ENCODE measurements around the gene AFAP1.

Gene AFAP1

DNA sequence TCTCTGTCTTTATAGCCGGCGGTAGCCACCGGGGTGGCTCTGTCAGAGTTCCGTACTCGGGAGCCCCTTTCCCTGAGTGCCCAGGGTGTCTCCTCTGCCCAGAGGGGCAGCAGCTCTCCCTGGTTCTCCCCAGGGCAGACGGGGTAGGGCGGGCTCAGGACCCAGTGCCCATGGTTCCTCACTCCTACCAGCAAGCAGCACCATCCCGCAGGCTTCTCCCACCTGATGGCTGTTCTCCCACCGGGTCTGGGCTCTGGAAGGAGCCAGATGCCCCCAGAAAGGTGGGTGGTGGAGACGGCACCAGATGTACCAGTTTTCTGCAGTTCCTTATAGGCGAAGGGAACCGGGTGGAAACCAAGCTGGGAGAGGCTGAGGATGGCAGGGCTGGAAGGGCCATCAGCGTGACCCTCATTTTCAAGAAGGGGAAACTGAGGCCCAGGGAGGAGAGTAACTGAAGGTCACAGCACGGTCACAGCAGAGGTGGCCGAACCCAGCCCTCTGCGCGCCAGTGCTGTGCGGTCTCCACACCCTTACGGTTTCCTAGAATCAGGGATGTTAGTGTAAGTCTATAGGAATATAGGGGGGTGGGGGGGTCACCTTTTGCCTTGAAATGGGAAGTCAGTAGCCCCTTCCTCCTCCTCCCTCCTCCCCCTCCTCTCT lies 198.7 kb downstream of the AFAP1 start:
- Histone ChIP-seq H3K4me1 (ENCODE audit: control insufficient read depth, insufficient read depth, low read length) (no peaks in the 10 kb centered on the region), H3K9ac (ENCODE audit: low read depth, low read length) (no peak overlapping the region), H3K9me3 (ENCODE audit: control insufficient read depth, insufficient read depth, low read length) (no peaks in the 10 kb centered on the region), H3K27me3 (ENCODE audit: control insufficient read depth, insufficient read depth, low read length) (no peaks in the 10 kb centered on the region), H3K4me3 (ENCODE audit: low read depth, low read length) (no peak overlapping the region), H3K36me3 (ENCODE audit: control insufficient read depth, insufficient read depth, low read length) (peaks cover 2% of the 10 kb centered on the region)

- no peaks in the 10 kb centered on the region for H3K27me3 ChIP-seq (ENCODE audit: control insufficient read depth, insufficient read depth, low read length)
Observed at GRCh38 chr4:7739918-7740865, 199.5 kb downstream of the AFAP1 start.

DNA sequence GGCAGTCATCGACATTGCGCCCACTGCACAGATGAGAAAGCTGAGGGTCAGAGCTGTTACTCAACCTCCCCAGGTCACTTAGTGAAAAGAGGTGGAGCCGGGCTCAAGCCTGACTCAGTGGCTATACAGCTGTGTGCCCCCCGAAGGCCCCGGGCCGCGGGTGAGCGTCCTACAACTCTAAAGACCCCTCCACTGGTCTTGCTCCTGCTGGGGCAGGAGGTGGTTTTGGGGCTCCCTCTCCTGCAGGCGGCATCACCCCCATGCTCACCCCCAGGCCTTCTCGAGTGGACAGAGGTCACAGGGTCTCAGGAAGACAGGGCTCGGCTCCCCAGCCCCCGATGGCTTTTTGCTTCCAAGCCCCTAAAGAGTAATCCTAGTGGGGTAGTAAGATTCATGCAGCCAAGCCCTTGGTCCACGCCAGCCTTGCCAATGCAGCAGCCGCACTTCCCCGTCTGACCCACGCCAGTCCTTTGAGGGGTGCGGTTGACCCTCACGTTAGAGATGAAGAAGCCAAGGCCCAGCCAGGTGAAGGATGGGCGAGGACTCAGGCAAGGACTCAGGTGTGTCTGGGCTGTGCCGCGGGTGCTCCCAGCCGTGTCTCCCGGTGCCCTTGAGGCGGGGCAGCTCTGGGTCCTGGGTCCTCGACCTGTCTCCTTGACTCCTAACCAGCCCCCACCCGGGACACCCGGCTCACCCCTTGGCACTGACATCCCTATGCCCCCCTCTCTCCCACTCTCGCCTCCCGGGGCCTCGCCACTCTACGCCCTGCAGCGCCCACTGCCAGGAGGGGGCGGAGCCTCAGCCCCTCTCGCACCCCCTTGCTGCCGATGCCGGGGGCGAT lies 200.4 kb downstream of the AFAP1 start:
- Histone ChIP-seq H3K27me3 (ENCODE audit: control insufficient read depth, insufficient read depth, low read length) (no peaks in the 10 kb centered on the region), H3K9me3 (ENCODE audit: control insufficient read depth, insufficient read depth, low read length) (no peaks in the 10 kb centered on the region), H3K9ac (ENCODE audit: low read depth, low read length) (no peak overlapping the region), H3K36me3 (ENCODE audit: control insufficient read depth, insufficient read depth, low read length) (peaks cover 2% of the 10 kb centered on the region), H3K4me3 (ENCODE audit: low read depth, low read length) (no peak overlapping the region), H3K4me1 (ENCODE audit: control insufficient read depth, insufficient read depth, low read length) (no peaks in the 10 kb centered on the region)

More at GRCh38 chr4:7739918-7740865, 199.5 kb downstream of the AFAP1 start:
- Histone ChIP-seq H3K9me3 (ENCODE audit: control insufficient read depth, insufficient read depth, low read length) (no peaks in the 10 kb centered on the region), H3K9ac (ENCODE audit: low read depth, low read length) (no peak overlapping the region), H3K36me3 (ENCODE audit: control insufficient read depth, insufficient read depth, low read length) (peaks cover 2% of the 10 kb centered on the region), H3K4me3 (ENCODE audit: low read depth, low read length) (no peak overlapping the region), H3K4me1 (ENCODE audit: control insufficient read depth, insufficient read depth, low read length) (no peaks in the 10 kb centered on the region)

DNA sequence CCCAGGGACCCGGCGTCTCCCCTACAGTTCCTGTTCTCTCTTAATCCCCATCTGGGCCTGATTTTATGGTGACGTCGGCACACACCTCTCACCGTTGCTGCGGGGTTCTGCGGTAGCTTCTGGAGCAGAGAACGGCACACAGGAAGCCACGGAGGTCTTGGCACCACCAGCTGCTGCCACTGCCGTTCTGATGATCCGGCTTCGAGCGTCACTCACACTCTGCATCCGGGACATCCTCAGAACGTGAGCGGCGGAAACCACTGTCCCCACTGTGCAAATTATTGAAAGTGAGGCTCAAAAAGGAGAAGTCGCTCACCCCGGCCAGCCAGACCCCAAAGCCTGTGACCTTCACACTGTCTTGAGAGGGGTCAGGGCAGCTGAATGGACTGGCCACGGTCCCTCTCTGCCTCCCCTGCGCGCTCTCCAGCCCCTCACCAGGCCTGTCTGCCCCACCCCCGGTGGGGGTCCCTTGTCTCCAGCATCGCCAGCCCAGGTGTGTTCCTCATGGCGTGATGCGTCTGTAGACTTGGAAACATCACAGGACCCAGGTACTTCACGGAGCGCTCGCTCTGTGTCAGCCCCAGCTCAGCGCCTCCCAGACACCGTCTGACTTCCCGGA lies 201.1 kb downstream of the AFAP1 start:
- Histone ChIP-seq H3K36me3 (ENCODE audit: control insufficient read depth, insufficient read depth, low read length) (peaks cover 2% of the 10 kb centered on the region), H3K27me3 (ENCODE audit: control insufficient read depth, insufficient read depth, low read length) (no peaks in the 10 kb centered on the region), H3K4me1 (ENCODE audit: control insufficient read depth, insufficient read depth, low read length) (no peaks in the 10 kb centered on the region), H3K4me3 (ENCODE audit: low read depth, low read length) (no peak overlapping the region), H3K9ac (ENCODE audit: low read depth, low read length) (no peak overlapping the region), H3K9me3 (ENCODE audit: control insufficient read depth, insufficient read depth, low read length) (no peaks in the 10 kb centered on the region)

- peaks cover 2% of the 10 kb centered on the region for H3K36me3 ChIP-seq (ENCODE audit: control insufficient read depth, insufficient read depth, low read length)
- no peaks in the 10 kb centered on the region for H3K4me1 ChIP-seq (ENCODE audit: control insufficient read depth, insufficient read depth, low read length)
- H3K4me3 ChIP-seq (ENCODE audit: low read depth, low read length), result no peak overlapping the region
- no peak overlapping the region for H3K9ac ChIP-seq (ENCODE audit: low read depth, low read length)
- H3K27me3 ChIP-seq (ENCODE audit: control insufficient read depth, insufficient read depth, low read length), result no peaks in the 10 kb centered on the region
- no peaks in the 10 kb centered on the region for H3K9me3 ChIP-seq (ENCODE audit: control insufficient read depth, insufficient read depth, low read length)
Observed at GRCh38 chr4:7737752-7738457, 201.8 kb downstream of the AFAP1 start.

DNA sequence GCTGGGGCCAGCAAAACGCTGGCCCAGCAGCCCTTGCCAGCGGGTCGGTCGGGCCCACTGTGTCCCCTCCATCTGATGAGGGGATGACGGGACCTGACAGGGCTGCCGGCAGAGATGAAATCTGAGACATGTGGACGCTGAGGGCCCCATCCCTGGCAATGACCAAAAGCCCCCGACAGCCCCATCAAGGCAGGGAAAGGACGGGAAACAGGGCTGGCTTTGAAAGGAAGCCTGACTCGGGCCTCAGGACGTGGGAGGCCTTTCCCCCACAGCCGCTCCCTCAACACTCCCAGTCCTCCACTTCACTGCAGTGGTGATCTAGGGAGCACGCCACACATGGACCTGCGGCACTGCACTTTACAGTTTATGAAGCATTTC lies 202.4 kb downstream of the AFAP1 start:
- no peaks in the 10 kb centered on the region for H3K9me3 ChIP-seq (ENCODE audit: control insufficient read depth, insufficient read depth, low read length)
- no peak overlapping the region for H3K4me3 ChIP-seq (ENCODE audit: low read depth, low read length)
- H3K9ac ChIP-seq (ENCODE audit: low read depth, low read length), result no peak overlapping the region
- H3K27me3 ChIP-seq (ENCODE audit: control insufficient read depth, insufficient read depth, low read length), result no peaks in the 10 kb centered on the region
- H3K4me1 ChIP-seq (ENCODE audit: control insufficient read depth, insufficient read depth, low read length), result no peaks in the 10 kb centered on the region
- peaks cover 2% of the 10 kb centered on the region for H3K36me3 ChIP-seq (ENCODE audit: control insufficient read depth, insufficient read depth, low read length)

GRCh38 chr4:7736436-7737267 lies 203.0 kb downstream of the AFAP1 start:
- Histone ChIP-seq H3K27me3 (ENCODE audit: control insufficient read depth, insufficient read depth, low read length) (no peaks in the 10 kb centered on the region), H3K4me3 (ENCODE audit: low read depth, low read length) (no peak overlapping the region), H3K4me1 (ENCODE audit: control insufficient read depth, insufficient read depth, low read length) (no peaks in the 10 kb centered on the region), H3K9me3 (ENCODE audit: control insufficient read depth, insufficient read depth, low read length) (no peaks in the 10 kb centered on the region), H3K36me3 (ENCODE audit: control insufficient read depth, insufficient read depth, low read length) (peaks cover 2% of the 10 kb centered on the region), H3K9ac (ENCODE audit: low read depth, low read length) (no peak overlapping the region)

DNA sequence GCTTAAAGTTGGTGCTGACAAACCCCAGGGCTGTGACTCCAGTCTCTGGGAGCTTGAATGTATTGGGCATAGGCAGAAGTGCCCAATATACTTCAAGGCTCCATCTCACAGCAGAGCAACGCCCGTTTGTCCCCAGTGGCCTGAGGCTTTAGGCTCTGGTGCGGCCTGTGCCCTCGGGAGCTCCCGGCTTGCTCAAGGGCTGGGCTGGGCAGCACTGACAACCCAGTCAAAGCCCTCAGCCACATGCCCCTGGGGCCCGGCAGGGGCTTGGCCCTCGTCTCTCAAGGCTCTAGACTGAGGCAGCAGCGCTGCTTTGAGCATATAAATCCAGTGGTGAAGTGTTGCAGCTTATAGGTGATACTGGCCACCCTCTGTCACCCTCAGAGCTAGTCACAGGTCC lies 203.7 kb downstream of the AFAP1 start:
- H3K9ac ChIP-seq (ENCODE audit: low read depth, low read length), result no peak overlapping the region
- H3K36me3 ChIP-seq (ENCODE audit: control insufficient read depth, insufficient read depth, low read length), result peaks cover 2% of the 10 kb centered on the region
- H3K4me1 ChIP-seq (ENCODE audit: control insufficient read depth, insufficient read depth, low read length), result no peaks in the 10 kb centered on the region
- H3K27me3 ChIP-seq (ENCODE audit: control insufficient read depth, insufficient read depth, low read length), result no peaks in the 10 kb centered on the region
- no peak overlapping the region for H3K4me3 ChIP-seq (ENCODE audit: low read depth, low read length)
- H3K9me3 ChIP-seq (ENCODE audit: control insufficient read depth, insufficient read depth, low read length), result no peaks in the 10 kb centered on the region

DNA sequence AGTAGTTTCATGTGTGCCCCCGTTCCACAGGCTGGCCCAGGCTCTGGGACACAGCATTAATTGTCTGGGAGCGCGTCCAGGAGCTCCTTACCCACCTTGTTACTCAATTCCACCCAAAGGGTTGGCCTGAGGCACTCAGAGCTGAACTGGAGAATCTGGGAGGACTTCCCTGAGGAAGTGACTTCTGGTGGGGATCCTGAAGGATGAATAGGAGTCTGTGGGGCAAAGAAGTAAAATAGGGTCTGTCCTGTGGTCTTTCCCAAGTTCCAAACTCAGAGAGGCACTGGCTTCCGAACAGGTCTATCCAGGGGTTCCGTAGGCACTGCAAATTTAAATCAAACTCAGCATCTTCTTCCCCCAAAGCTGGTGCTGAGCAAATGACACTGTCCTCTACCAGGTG lies 204.3 kb downstream of the AFAP1 start:
- H3K9ac ChIP-seq (ENCODE audit: low read depth, low read length), result no peak overlapping the region
- H3K4me3 ChIP-seq (ENCODE audit: low read depth, low read length), result no peak overlapping the region

DNA sequence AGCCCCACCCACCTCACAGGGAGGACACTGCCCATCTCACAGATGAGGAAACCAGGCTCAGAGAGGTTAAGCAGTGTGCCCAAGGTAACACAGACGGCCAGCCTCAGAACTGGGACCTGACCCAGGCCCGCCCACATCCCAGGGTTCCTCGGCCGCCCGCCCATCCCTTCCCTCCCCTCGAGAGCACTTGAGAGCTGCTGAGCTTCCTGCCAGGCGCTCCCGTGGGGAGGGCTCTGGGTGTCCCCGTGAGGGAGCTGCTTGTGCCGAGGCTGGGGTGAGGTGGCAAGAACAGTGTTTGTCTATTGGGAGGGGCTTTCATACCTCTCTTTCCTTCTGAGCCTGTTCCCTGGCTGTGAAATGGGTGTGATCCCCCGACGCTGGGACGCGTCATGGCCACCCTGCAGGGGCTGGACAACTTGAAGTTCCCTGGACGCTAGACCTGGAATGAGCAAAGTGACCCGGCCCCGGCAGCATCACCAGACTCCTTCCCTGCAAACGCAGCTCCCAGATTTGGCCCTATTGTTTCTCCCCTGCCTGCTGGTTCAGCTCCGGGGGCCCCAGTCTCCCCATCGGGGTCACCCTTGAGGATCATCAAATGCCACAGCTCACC lies 204.9 kb downstream of the AFAP1 start:
- H3K9me3 ChIP-seq (ENCODE audit: control insufficient read depth, insufficient read depth, low read length), result no peaks in the 10 kb centered on the region
- H3K36me3 ChIP-seq (ENCODE audit: control insufficient read depth, insufficient read depth, low read length), result peaks cover 2% of the 10 kb centered on the region
- H3K27me3 ChIP-seq (ENCODE audit: control insufficient read depth, insufficient read depth, low read length), result no peaks in the 10 kb centered on the region
- no peak overlapping the region for H3K9ac ChIP-seq (ENCODE audit: low read depth, low read length)
- H3K4me3 ChIP-seq (ENCODE audit: low read depth, low read length), result no peak overlapping the region
- no peaks in the 10 kb centered on the region for H3K4me1 ChIP-seq (ENCODE audit: control insufficient read depth, insufficient read depth, low read length)

More for the DNA sequence above, 204.3 kb downstream of the AFAP1 start:
- Histone ChIP-seq H3K4me1 (ENCODE audit: control insufficient read depth, insufficient read depth, low read length) (no peaks in the 10 kb centered on the region), H3K36me3 (ENCODE audit: control insufficient read depth, insufficient read depth, low read length) (peaks cover 2% of the 10 kb centered on the region), H3K9me3 (ENCODE audit: control insufficient read depth, insufficient read depth, low read length) (no peaks in the 10 kb centered on the region), H3K27me3 (ENCODE audit: control insufficient read depth, insufficient read depth, low read length) (no peaks in the 10 kb centered on the region)
